Erythroblast (primary cell): ENCODE data around the gene METTL27.

Experiments used
- GATA1 ChIP-seq: IDR thresholded peaks from 2 replicates; pipeline ENCODE4 v1.6.1; 2011; ENCODE audit warnings: low read depth, mild to moderate bottlenecking, control low read depth, low read length, moderate library complexity
- POLR2A ChIP-seq: IDR thresholded peaks from 2 replicates; pipeline ENCODE4 v1.6.1; 2011; ENCODE audit warnings: mild to moderate bottlenecking, low read length

- TF ChIP-seq POLR2A (no peak), GATA1 (no peak)
Observed at GRCh38 chr7:73879977-73880681, 37.8 kb upstream of the METTL27 start.
